Endodermal cell (in vitro differentiated cells): ENCODE data around the gene ZNF619. TPM values are rescaled to one million over a fixed set of nuclear protein-coding genes. Genes with fewer than 3 reads are reported as not detected.

Experiments used
- DNase-seq: peaks from one replicate; pipeline ENCODE4 v3.0.0-alpha.2; 2017
- H3K27ac ChIP-seq: 2 replicates; pipeline ENCODE4 v1.5.1; 2013; ENCODE audit warnings: mild to moderate bottlenecking, low read depth, low read length, moderate library complexity
- H3K27me3 ChIP-seq: 2 replicates; pipeline ENCODE4 v1.6.1; 2013; ENCODE audit warnings: mild to moderate bottlenecking, low read length, moderate library complexity; ENCODE audit not compliant: insufficient read depth, control insufficient read depth, poor library complexity, severe bottlenecking
- H3K36me3 ChIP-seq: 2 replicates; pipeline ENCODE4 v1.7.0; 2013; ENCODE audit warnings: mild to moderate bottlenecking, low read length, moderate library complexity; ENCODE audit not compliant: control insufficient read depth, insufficient read depth
- H3K4me1 ChIP-seq: one replicate; pipeline ENCODE4 v1.7.0; 2013; ENCODE audit warnings: low read length; ENCODE audit not compliant: control insufficient read depth, insufficient read depth
- H3K4me3 ChIP-seq: 2 replicates; pipeline ENCODE4 v1.5.1; 2013; ENCODE audit warnings: mild to moderate bottlenecking, low read length, moderate library complexity
- H3K9ac ChIP-seq: 2 replicates; pipeline ENCODE4 v1.6.1; 2013; ENCODE audit warnings: mild to moderate bottlenecking, low read length, moderate library complexity; ENCODE audit not compliant: poor library complexity, severe bottlenecking; ENCODE audit errors: extremely low read depth
- H3K9me3 ChIP-seq: 2 replicates; pipeline ENCODE4 v1.6.1; 2013; ENCODE audit warnings: mild to moderate bottlenecking, low read length, moderate library complexity; ENCODE audit not compliant: control insufficient read depth
- H3K27ac Mint-ChIP-seq: 2 replicates; pipeline ENCODE4 v1.8.0; 2020; ENCODE audit warnings: mixed read lengths
- H3K27me3 Mint-ChIP-seq: 2 replicates; pipeline ENCODE4 v1.8.0; 2021; ENCODE audit warnings: mild to moderate bottlenecking, mixed read lengths; ENCODE audit not compliant: insufficient read depth
- H3K36me3 Mint-ChIP-seq: 2 replicates; pipeline ENCODE4 v1.8.0; 2020; ENCODE audit warnings: low read depth, mixed read lengths
- H3K4me1 Mint-ChIP-seq: 2 replicates; pipeline ENCODE4 v1.8.0; 2020; ENCODE audit warnings: mixed read lengths
- H3K4me3 Mint-ChIP-seq: 2 replicates; pipeline ENCODE4 v1.8.0; 2020; ENCODE audit warnings: mild to moderate bottlenecking, moderate library complexity, mixed read lengths
- H3K9me3 Mint-ChIP-seq: 2 replicates; pipeline ENCODE4 v1.8.0; 2020; ENCODE audit warnings: mild to moderate bottlenecking, mixed read lengths
- CTCF ChIP-seq: fragments of 200-600 bp; sonication (generic); conservative IDR thresholded peaks from 2 replicates; pipeline ENCODE4 v1.5.0; 2021; ENCODE audit warnings: antibody characterized with exemption, mild to moderate bottlenecking
- WGBS, 2 experiments: methylation state at CpG; one replicate each; pipeline versions ENCODE4 v1.1.5 to v1.1.7; 2013; ENCODE audit warnings: missing lambda C conversion rate in 2 of 2, mixed read lengths in 1 of 2; ENCODE audit not compliant: insufficient coverage in 1 of 2, insufficient read length in 1 of 2; 5-methylcytosine and 5-hydroxymethylcytosine counted together
- total RNA-seq, 2 donors: library from RNA; stranded (reverse); fragmentation: NEBNext Ultra II Directional in 1 of 2; extraction: Animal tissue kit (Norgen Biotek cat#: 25700) in 1 of 2; gene quantifications; 2 replicates in 1 of 2; 3 replicates in 1 of 2; pipeline ENCODE4 v1.2.1, GENCODE V29; 2021

The ZNF619 gene
- total RNA-seq, 2 donors from 2014 or later: 6.9 to 13.7 TPM

DNA sequence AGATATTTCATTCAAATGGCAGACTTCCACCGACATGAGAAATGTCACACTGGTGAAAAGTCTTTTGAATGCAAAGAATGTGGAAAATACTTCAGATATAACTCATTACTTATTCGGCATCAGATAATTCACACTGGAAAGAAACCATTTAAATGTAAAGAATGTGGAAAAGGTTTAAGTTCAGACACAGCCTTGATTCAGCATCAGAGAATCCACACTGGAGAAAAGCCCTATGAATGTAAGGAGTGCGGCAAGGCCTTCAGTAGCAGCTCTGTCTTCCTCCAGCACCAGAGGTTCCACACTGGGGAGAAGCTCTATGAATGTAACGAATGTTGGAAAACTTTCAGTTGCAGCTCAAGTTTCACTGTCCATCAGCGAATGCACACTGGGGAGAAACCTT, 39.3 kb downstream of the ZNF619 start:
- WGBS, 2 experiments: 92 to 100% methylated on average over 3 to 5 of the region's 5 CpGs
- no peak overlapping the region for H3K9ac ChIP-seq
- H3K36me3 Mint-ChIP-seq: peaks cover 47% of the 10 kb centered on the region

GRCh38 chr3:40518067-40518466, 41.1 kb downstream of the ZNF619 start:
- WGBS, 2 experiments: 88% methylated on average over 1 of the region's 1 CpG; no CpG with 5 or more reads in 1 of the 2 experiments
- H3K27ac Mint-ChIP-seq: no peak overlapping the region

More for the DNA sequence above, 39.3 kb downstream of the ZNF619 start:
- H3K9me3 Mint-ChIP-seq: no peaks in the 10 kb centered on the region
- H3K9me3 ChIP-seq: no peaks in the 10 kb centered on the region
- no peaks in the 10 kb centered on the region for H3K27me3 Mint-ChIP-seq
- DNase-seq: no peak
- H3K4me3 Mint-ChIP-seq: no peak overlapping the region
- no peaks in the 10 kb centered on the region for H3K4me1 Mint-ChIP-seq
- H3K36me3 ChIP-seq: peaks cover 22% of the 10 kb centered on the region
- no peak overlapping the region for H3K27ac ChIP-seq
- no peaks in the 10 kb centered on the region for H3K4me1 ChIP-seq
- H3K27me3 ChIP-seq: no peaks in the 10 kb centered on the region
- H3K4me3 ChIP-seq: no peak overlapping the region
- no peak for TF ChIP-seq CTCF
- H3K27ac Mint-ChIP-seq: no peak overlapping the region

DNA sequence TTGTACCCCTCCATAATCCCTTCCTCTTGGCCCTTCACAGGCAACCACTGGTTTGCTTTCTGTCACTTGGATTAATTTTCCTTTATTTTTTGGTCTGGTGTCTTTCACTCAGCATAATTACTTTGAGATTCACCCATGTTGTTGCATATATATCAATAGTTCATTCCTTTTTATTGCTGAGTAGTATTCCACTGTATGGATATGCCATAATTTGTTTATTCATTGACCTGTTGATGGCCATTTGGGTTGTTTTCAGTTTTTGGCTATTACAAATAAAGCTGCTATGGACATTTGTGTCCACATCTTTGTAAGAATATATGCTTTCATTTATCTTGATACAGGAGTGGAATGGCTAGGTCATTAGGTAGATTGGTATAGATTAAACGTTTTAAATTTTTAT, 41.9 kb downstream of the ZNF619 start:
- Mint-ChIP-seq H3K4me1 (peaks cover 2% of the 10 kb centered on the region), H3K9me3 (no peaks in the 10 kb centered on the region), H3K36me3 (peaks cover 30% of the 10 kb centered on the region), H3K27me3 (no peaks in the 10 kb centered on the region), H3K4me3 (no peak overlapping the region), H3K27ac (no peak overlapping the region)
- DNase-seq: no peak
- WGBS, 2 experiments: 89% methylated on average over 1 of the region's 1 CpG; no CpG with 5 or more reads in 1 of the 2 experiments
- no peak overlapping the region for H3K27ac ChIP-seq
- H3K9me3 ChIP-seq: no peaks in the 10 kb centered on the region
- no peak overlapping the region for H3K9ac ChIP-seq
- no peak overlapping the region for H3K4me3 ChIP-seq
- H3K36me3 ChIP-seq: peaks cover 18% of the 10 kb centered on the region
- no peaks in the 10 kb centered on the region for H3K4me1 ChIP-seq
- TF ChIP-seq CTCF: no peak
- H3K27me3 ChIP-seq: no peaks in the 10 kb centered on the region

More at GRCh38 chr3:40518067-40518466, 41.1 kb downstream of the ZNF619 start:
- no peak overlapping the region for H3K9ac ChIP-seq
- Mint-ChIP-seq H3K9me3 (no peaks in the 10 kb centered on the region), H3K27me3 (no peaks in the 10 kb centered on the region), H3K4me3 (no peak overlapping the region), H3K36me3 (peaks cover 31% of the 10 kb centered on the region), H3K4me1 (no peaks in the 10 kb centered on the region)
- DNase-seq: no peak
- H3K27me3 ChIP-seq: no peaks in the 10 kb centered on the region
- no peak overlapping the region for H3K4me3 ChIP-seq
- H3K9me3 ChIP-seq: no peaks in the 10 kb centered on the region
- H3K36me3 ChIP-seq: peaks cover 18% of the 10 kb centered on the region
- no peaks in the 10 kb centered on the region for H3K4me1 ChIP-seq
- TF ChIP-seq CTCF: no peak
- no peak overlapping the region for H3K27ac ChIP-seq
